Spinal cord (tissue), 10 donors: Measurements from ENCODE around the gene GLRA1. TPM values are rescaled to one million over a fixed set of nuclear protein-coding genes. Genes with fewer than 3 reads are reported as not detected.

Source experiments
- DNase-seq, 6 donors: peaks; one replicate each; pipeline versions ENCODE4 v3.0.0 to v3.0.0-alpha.2; 2013 to 2015; ENCODE audit warnings: low spot score in 6 of 6, low read depth in 4 of 6
- H3K27ac ChIP-seq: one replicate; pipeline ENCODE4 v1.5.1; 2013; ENCODE audit warnings: low read depth, low read length, control low read depth
- H3K27me3 ChIP-seq: one replicate; pipeline ENCODE4 v1.6.1; 2013; ENCODE audit warnings: low read length; ENCODE audit not compliant: control insufficient read depth, insufficient read depth
- H3K36me3 ChIP-seq: one replicate; pipeline ENCODE4 v1.6.1; 2013; ENCODE audit warnings: low read length; ENCODE audit not compliant: control insufficient read depth, insufficient read depth
- H3K4me1 ChIP-seq: one replicate; pipeline ENCODE4 v1.6.1; 2013; ENCODE audit warnings: low read length; ENCODE audit not compliant: control insufficient read depth, insufficient read depth
- H3K4me3 ChIP-seq: one replicate; pipeline ENCODE4 v1.5.1; 2013; ENCODE audit warnings: low read depth, low read length, control low read depth
- H3K9me3 ChIP-seq: one replicate; pipeline ENCODE4 v1.6.1; 2013; ENCODE audit warnings: low read length; ENCODE audit not compliant: control insufficient read depth, insufficient read depth
- WGBS: methylation state at CpG from one replicate; pipeline ENCODE4 v1.1.5; 2013; ENCODE audit warnings: missing lambda C conversion rate; ENCODE audit not compliant: insufficient coverage; 5-methylcytosine and 5-hydroxymethylcytosine counted together
- polyA plus RNA-seq, 2 donors: library from polyadenylated mRNA; unstranded; fragments of 120-200 nt; gene quantifications; one replicate each; pipeline ENCODE4 v1.2.1, GENCODE V29; 2013; ENCODE audit not compliant: insufficient read length in 2 of 2
- total RNA-seq, 2 donors: library from RNA; depleted of rRNA in 1 of 2; stranded (reverse); fragments of 120-200 nt in 1 of 2; fragments of >200 nt in 1 of 2; gene quantifications; one replicate each; pipeline versions ENCODE4 v1.2.3 to v1.2.4, GENCODE V29; 2013 to 2014
- donor health status: healthy.

The GLRA1 gene
- total and polyA plus RNA-seq, 4 donors: 5.1 to 39.1 (median 9.8) TPM

- Histone ChIP-seq H3K27ac (no peak overlapping the region), H3K4me1 (peaks cover 6% of the 10 kb centered on the region), H3K36me3 (no peaks in the 10 kb centered on the region), H3K4me3 (no peak overlapping the region), H3K27me3 (no peaks in the 10 kb centered on the region), H3K9me3 (no peaks in the 10 kb centered on the region)
- no peak for DNase-seq
- no CpG with 5 or more reads among the region's 2 CpGs for WGBS
These were observed 27.6 kb upstream of the GLRA1 start for GRCh38 chr5:151952238-151952637.

GRCh38 chr5:151950706-151951105, 26.1 kb upstream of the GLRA1 start:
- no peak overlapping the region for H3K27ac ChIP-seq
- H3K9me3 ChIP-seq: no peaks in the 10 kb centered on the region
- peak in 1 of 6 donors; percentile 60 for DNase-seq
- 74% methylated on average over 8 of the region's 9 CpGs for WGBS
- H3K4me1 ChIP-seq: peaks cover 6% of the 10 kb centered on the region
- no peaks in the 10 kb centered on the region for H3K36me3 ChIP-seq
- no peak overlapping the region for H3K4me3 ChIP-seq
- no peaks in the 10 kb centered on the region for H3K27me3 ChIP-seq

GRCh38 chr5:151949701-151950308, 25.2 kb upstream of the GLRA1 start:
- Histone ChIP-seq H3K27ac (no peak overlapping the region), H3K27me3 (no peaks in the 10 kb centered on the region), H3K9me3 (no peaks in the 10 kb centered on the region), H3K36me3 (no peaks in the 10 kb centered on the region), H3K4me3 (no peak overlapping the region), H3K4me1 (peaks cover 6% of the 10 kb centered on the region)
- WGBS: 60% methylated on average over 2 of the region's 5 CpGs
- DNase-seq: peak in 1 of 6 donors; percentile 68

GRCh38 chr5:151949113-151949512, 24.5 kb upstream of the GLRA1 start:
- Histone ChIP-seq H3K27me3 (no peaks in the 10 kb centered on the region), H3K4me1 (peaks cover 6% of the 10 kb centered on the region), H3K9me3 (no peaks in the 10 kb centered on the region), H3K4me3 (no peak overlapping the region), H3K36me3 (no peaks in the 10 kb centered on the region), H3K27ac (no peak overlapping the region)
- DNase-seq: peak in 1 of 6 donors; percentile 66
- 56% methylated on average over 1 of the region's 3 CpGs for WGBS

GRCh38 chr5:151947931-151948608, 23.4 kb upstream of the GLRA1 start:
- H3K9me3 ChIP-seq: no peaks in the 10 kb centered on the region
- no peaks in the 10 kb centered on the region for H3K27me3 ChIP-seq
- H3K4me1 ChIP-seq: peaks cover 6% of the 10 kb centered on the region
- no peak for DNase-seq
- no peak overlapping the region for H3K4me3 ChIP-seq
- 44% methylated on average over 2 of the region's 5 CpGs for WGBS
- H3K36me3 ChIP-seq: no peaks in the 10 kb centered on the region
- H3K27ac ChIP-seq: no peak overlapping the region

GRCh38 chr5:151937851-151938250, 13.2 kb upstream of the GLRA1 start:
- H3K27me3 ChIP-seq: no peaks in the 10 kb centered on the region
- no peaks in the 10 kb centered on the region for H3K9me3 ChIP-seq
- H3K36me3 ChIP-seq: no peaks in the 10 kb centered on the region
- no peaks in the 10 kb centered on the region for H3K4me1 ChIP-seq
- H3K4me3 ChIP-seq: no peak overlapping the region
- no peak for DNase-seq
- H3K27ac ChIP-seq: no peak overlapping the region

GRCh38 chr5:151935135-151935695, 10.6 kb upstream of the GLRA1 start:
- Histone ChIP-seq H3K27ac (no peak overlapping the region), H3K4me3 (no peak overlapping the region), H3K4me1 (no peaks in the 10 kb centered on the region), H3K36me3 (no peaks in the 10 kb centered on the region), H3K9me3 (peaks cover 6% of the 10 kb centered on the region), H3K27me3 (no peaks in the 10 kb centered on the region)
- WGBS: no CpG with 5 or more reads among the region's 3 CpGs
- no peak for DNase-seq

GRCh38 chr5:151931260-151931659, 6.6 kb upstream of the GLRA1 start:
- Histone ChIP-seq H3K9me3 (peaks cover 6% of the 10 kb centered on the region), H3K27ac (no peak overlapping the region), H3K4me3 (no peak overlapping the region), H3K36me3 (no peaks in the 10 kb centered on the region), H3K4me1 (no peaks in the 10 kb centered on the region), H3K27me3 (no peaks in the 10 kb centered on the region)
- no CpG with 5 or more reads among the region's 2 CpGs for WGBS
- DNase-seq: no peak

- H3K36me3 ChIP-seq: no peaks in the 10 kb centered on the region
- peak in 2 of 6 donors; percentile 21 to 57 for DNase-seq
- no peak overlapping the region for H3K27ac ChIP-seq
- 33% methylated on average over 1 of the region's 3 CpGs for WGBS
- peaks cover 9% of the 10 kb centered on the region for H3K4me1 ChIP-seq
- H3K27me3 ChIP-seq: peaks cover 2% of the 10 kb centered on the region
- H3K9me3 ChIP-seq: peaks cover under 1% of the 10 kb centered on the region
- H3K4me3 ChIP-seq: peak overlapping the region; percentile 7
These were observed 1.5 kb upstream of the GLRA1 start for GRCh38 chr5:151926188-151926587.

- peak in 5 of 6 donors; percentile 52 to 98 (median 76) for DNase-seq
- Histone ChIP-seq H3K27ac (no peak overlapping the region), H3K27me3 (peaks cover 2% of the 10 kb centered on the region), H3K4me1 (peaks cover 9% of the 10 kb centered on the region), H3K4me3 (peak overlapping the region; percentile 46), H3K36me3 (no peaks in the 10 kb centered on the region), H3K9me3 (no peaks in the 10 kb centered on the region)
- WGBS: no CpG with 5 or more reads among the region's 16 CpGs
These were observed 689 bp upstream of the GLRA1 start for GRCh38 chr5:151925340-151925739.
